CD1c-positive myeloid dendritic cell (primary cell): Measurements from ENCODE around the gene GPR78.
A peak's percentile ranks its signal among the peaks of the same experiment; 100 is the strongest.

Source experiments
- DNase-seq: peaks from one replicate; pipeline ENCODE4 v3.0.0-alpha.2; 2016; ENCODE audit errors: extremely low spot score

GPR78 gene

DNA sequence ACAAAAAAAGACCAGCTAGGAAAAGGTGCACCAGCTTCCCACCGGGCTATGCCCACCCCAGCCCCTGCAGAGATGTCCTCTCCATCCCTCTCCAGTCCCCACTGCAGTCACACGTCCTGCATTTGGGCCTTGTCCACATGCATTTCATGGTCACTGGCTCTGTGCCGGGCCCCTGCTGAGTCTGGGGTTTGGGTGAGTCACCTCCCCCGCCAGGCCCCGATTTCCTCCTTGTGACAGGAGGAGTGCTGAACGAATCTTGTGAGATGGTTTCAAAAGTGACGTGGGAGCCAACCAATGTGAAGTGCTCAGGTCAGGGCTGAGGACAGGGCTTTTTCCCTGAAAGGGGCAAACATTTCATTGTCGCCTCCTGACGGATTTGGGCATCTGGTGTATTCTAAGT is 19.5 kb downstream of the GPR78 start:
- no peak for DNase-seq

DNA sequence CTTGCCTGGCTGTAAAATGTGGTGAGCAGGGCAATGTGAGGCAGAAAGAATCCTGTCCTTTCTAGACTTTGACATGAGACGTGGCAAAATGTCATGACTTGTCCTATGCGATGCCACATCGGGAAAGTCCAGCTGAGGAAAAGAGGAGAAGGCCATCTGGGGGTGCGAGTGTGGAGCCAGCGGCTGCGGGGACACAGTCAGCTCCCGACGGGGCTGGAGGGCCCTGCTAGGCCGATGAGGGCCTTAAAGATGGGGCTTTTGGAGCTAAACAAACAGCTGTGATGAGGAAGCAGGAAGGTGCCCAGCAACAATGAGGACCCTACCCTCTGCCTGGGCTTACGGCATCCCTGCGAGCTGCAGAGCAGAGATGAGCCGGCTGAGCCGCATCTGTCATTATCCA is 20.1 kb downstream of the GPR78 start:
- no peak for DNase-seq

DNA sequence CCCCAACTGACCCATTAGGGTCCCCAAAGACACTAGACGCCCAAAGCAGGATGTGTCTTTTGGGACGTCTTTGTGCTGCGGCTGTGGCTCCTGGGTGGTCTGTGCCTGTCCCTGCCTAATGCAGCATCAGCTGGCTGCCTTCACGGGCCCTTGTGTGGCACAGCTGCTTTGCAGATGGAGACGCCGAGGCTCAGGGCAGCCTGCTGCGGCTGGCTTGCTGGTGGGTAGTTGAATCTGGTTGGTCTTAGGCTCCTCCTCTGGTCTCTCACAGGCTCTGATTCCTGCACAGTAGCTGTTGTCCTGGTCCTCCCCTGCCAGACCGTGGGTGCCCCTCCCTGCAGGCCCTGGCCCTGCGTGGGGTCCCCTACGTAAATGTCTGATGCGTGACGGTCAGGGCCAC is 20.5 kb downstream of the GPR78 start:
- no peak for DNase-seq

DNA sequence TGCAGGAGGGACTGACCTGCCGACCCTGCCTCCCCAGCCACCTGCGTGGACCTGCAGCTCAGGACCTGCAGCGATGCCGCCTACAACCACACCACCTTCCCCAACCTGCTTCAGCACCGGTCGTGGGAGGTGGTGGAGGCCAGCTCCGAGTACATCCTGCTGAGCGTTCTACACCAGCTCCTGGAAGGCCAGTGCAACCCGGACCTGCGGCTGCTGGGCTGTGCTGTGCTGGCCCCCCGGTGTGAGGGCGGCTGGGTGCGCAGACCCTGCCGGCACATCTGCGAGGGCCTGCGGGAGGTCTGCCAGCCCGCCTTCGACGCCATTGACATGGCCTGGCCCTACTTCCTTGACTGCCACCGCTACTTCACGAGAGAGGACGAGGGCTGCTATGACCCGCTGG is 20.9 kb downstream of the GPR78 start:
- DNase-seq, result no peak

DNA sequence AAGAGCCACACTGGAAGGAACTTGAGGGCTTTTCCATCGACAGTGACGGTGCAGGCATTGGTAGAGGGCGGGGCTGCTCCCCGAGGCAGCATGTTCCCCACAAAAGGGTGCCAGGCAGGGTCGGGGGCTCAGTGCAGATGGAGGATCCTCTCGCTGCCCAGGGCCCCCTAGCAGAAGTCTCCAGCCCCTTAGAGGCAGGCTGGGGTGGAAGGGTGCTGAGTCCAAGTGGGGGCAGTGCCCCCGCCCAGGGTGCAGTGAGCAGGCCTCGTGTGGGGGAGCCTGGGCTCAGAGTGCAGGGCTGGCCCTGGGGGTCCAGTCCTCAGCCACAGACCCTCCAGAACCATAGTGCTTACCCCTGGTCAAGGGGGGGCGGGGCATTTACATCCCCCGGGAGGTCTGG is 21.4 kb downstream of the GPR78 start:
- DNase-seq, result no peak

DNA sequence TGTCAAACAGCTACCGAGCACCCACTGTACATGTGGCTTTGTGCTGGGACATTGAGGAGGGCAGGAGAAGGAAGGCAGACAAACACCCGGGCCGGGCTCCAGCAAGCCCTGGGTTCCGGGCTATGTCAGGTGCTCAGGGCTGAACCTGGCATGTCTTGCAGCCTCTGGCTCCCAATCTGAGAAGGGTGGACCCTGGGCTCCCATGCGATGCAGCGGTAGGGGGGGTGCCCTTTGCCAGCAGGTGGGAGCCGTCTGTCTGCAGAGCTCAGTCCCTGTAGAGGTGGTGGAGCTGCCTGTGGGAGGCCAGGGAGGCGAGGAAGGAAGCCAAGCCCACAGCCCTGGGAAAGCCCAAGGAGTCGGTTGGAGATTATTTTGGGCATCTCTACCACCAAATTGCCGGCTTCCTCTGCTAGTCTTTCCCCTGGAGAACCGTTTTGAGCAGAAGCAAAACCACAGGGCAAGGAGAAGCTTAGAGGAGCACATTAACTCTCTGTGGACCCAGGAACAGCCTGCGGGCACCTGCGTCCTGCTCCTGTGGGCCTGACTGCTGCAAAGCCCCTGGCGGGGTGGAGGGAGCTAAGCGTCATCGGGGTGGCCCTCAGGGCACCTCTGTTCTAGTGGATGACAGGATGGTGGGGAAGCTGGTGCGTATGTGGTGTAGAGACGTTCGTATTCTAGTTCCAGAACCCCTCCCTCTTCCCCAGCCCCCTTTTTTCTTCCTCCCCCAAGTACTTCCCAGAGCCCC is 22.7 kb downstream of the GPR78 start:
- DNase-seq, result no peak

DNA sequence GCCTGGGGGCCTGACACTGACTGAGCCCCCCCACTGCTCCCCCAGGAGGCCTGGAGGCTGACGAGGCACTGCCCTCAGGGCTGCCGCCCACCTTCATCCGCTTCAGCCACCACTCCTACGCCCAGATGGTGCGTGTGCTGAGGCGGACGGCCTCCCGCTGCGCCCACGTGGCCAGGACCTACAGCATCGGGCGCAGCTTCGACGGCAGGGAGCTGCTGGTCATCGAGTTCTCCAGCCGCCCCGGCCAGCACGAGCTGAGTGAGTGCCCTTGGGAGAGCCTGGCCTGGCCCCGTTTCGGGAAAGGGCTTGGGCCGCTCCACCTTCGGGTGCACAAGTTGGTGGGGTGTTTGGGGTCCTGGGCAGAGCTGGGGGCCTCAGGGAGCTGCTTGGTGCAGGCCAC is 23.7 kb downstream of the GPR78 start:
- DNase-seq, result no peak

DNA sequence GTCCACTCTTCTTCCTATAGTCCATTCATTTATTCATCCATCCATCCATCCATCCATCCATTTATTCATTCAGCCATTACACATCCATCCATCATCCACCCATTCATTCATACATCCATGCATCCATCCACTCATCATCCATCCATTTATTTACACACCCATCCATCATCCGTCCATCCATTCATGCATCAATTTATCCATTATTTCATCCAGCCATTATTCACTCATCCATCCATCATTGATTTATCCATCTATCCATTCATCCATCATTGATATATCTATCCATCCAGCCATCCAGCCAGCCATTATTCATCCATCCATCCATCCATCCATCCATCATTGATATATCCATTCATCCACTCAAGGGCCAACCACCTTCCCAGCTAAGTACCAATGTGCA is 25.1 kb downstream of the GPR78 start:
- DNase-seq, result no peak

DNA sequence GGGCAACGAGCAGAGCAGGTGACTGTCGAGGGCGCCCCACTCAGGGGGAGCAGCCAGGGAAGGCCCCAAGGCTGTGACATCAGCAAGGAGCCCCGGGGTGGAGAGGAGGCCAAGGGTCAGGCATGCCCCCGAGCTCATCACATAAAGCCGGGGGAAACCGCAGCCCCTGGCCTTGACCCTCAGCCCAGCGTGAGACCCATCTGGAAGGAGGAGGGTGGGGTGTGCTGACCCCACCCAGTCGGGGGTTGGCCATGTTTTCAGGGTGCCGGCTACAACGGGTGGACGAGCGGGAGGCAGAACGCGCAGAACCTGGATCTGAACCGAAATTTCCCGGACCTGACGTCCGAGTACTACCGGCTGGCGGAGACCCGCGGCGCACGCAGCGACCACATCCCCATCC is 26.3 kb downstream of the GPR78 start:
- DNase-seq, result no peak

DNA sequence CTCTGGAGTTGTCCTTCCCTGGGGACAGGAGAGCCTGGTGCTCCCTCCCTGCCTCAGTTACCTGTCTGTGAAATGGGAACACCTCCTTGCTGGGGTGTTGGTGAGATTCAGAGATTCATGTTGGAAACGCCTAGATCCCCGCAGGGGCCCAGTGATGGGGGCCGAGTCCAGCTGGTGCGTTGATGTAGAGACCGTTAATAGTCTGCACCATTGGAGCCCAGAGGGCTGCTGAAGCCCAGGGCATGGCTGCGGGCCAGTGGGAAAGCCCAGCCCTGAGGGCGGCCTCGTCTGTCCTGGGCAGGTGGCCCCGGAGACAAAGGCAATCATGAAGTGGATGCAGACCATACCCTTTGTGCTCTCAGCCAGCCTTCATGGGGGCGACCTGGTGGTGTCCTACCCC is 26.8 kb downstream of the GPR78 start:
- DNase-seq, result no peak

DNA sequence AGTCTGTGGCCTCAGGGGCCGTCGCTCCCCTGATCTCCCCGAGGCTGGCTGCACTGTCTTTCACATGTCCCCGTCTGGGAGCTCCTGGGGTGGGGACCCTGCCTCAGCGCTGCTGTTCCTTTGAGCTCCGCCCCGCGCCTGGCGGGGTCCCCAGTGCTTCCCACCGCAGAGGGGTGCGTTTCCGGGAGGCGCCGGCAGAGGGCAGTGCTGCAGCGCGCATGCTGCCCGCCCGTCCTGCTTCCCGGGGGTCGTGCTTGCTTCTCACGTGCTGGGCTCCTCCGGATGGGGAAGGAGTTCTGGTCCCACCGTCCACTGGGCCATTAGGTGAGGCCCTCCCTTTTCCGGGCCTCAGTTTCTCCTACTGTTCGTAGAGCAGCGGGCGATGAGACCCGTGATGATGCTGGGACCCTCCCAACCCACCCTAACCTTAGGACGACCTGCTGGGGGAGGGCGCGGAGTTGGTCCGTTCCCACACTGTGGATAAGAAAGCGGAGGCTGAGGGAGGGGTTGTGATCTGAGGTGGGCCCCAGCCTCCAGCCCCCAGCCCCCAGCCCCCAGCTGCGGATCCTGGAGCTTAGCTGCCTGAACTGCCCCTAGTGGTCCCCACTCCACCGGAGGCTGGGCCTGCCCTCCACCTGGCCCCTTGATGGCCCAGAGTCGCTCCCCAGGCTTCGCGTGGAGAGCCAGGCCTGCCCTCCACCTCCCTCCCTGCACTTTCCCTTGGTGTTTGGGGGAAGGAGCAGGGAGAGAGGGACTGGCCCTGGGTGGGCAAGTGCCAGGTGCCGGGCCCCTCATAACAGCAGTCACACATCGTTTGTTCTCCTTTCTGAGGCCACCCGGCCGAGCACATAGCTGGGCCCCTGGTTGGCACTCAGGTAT is 27.6 kb downstream of the GPR78 start:
- DNase-seq, result peak; percentile 7

DNA sequence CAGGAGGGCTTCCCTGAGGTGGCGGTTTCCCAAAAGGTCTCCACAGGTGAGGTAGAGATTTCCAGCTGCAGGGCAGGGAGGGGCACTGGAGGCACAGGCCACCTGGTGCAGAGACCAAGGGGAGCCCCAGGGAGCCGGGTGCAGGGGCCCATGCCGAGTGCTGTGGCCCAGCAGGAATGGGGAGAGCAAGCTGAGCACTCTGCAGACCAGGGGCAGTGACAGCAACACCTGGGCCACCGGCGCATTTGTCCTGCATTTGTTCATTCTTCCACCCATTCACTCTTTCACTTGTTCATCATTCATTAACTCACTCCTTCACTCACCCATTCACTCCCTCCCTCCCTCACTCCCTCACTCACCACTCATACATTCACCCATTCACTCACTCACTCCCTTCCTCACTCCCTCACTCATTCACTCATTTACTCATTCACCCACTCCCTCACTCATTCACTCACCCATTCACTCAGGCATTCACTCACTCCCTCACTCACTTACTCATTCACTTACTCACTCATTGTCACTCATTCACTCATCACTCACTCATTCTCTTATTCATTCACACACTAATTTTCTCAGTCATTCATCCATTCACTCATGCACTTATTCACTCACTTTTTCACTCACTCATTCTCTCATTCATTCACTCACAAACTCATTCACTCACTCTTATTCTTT is 28.7 kb downstream of the GPR78 start:
- no peak for DNase-seq

DNA sequence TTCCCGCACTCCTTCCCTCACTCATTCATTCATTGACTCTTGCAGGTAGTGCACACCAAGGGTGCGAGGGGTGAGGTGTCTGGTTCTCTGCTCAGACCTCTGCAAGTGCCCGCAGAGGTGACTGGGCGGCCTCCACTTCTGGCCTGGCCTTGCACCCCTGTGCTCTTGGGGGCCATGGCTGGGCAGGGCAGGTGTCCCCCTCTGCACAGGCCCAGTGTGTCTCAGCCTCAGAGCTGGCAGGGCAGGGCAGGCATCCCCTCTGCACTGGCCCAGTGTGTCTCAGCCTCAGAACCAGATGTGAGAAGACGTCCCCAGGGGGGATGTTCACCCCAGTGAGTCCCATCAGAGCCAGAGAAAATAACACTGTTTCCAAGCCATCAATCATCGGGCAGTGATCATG is 29.2 kb downstream of the GPR78 start:
- no peak for DNase-seq

DNA sequence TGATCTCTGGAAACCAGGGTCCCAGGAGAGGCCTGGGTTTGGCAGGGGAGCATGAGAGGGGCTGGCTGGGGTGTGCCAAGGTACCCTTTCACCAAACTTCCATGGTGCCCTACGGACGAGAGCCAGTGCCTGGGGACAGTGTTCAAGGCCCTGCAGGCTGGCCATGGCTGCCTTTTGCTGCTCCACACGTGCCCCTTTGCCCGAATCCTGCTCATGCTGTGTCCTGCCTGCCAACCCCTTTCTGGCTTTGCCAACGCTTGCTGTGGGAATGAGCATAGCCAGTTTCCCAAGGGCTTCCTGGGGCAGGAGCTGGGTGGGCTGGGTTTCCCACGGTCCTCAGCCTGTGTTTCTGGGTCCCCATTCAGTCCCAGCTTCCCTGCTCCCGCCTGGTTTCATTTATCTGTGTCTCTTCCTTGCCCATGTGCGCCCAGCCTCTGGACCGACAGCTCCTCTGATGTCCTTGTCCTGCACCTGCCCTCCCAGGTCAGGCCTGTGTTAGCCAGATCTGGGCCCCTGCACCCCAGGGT is 29.7 kb downstream of the GPR78 start:
- no peak for DNase-seq

DNA sequence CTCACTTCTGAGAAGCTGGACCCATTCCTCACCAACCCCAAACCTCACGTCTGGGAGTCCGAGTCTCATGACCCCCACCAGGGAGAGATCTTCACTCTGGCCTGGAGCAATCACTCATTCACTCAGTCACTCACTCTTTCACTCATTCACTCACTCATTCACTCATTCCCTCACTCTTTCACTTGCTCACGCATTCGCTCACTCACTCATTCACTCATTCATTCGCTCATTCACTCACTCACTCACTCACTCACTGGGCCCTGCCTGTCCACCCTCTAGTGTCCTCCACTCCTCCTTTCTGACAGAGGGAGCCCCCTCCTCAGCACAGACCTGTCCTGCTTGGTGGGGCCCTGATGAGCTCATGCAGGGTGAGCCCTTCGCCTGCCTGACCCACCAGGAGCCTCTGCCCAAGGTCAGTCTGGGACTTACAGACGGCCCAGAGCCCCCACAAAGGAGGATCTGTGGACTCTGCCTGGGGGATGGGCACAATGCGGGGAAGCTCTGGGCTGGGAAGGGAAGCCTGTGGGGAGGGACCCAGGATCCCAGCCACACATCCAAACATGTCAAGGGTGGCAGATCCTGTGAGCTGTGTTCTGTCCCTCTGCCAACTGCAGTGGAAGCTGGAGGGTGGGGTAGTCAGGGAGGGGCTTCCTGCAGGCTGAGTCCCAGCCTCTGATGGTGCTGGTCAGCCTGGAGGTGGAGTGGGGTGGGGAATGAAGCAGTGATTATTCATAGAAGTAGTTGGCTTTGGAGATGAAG is 30.8 kb downstream of the GPR78 start:
- no peak for DNase-seq

DNA sequence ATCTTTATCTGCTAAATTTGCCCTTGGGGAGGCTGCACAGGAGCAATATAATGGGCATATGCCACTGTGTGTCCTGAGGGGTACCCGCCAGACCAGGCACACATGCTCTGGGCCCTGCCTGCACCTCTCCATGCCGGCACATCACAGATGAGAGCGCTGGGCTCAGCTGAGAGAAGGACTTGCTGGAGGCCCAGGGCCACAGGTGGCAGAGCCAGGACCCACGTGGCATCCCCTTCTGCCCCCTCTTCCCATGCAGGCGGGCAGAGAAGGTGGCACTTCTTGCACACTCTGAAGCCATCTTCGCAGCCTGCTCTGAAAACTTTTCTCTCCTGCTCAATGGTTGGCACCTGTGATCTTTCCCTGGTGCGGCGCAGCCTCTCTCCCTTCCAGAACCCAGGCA is 32.5 kb downstream of the GPR78 start:
- DNase-seq, result no peak

DNA sequence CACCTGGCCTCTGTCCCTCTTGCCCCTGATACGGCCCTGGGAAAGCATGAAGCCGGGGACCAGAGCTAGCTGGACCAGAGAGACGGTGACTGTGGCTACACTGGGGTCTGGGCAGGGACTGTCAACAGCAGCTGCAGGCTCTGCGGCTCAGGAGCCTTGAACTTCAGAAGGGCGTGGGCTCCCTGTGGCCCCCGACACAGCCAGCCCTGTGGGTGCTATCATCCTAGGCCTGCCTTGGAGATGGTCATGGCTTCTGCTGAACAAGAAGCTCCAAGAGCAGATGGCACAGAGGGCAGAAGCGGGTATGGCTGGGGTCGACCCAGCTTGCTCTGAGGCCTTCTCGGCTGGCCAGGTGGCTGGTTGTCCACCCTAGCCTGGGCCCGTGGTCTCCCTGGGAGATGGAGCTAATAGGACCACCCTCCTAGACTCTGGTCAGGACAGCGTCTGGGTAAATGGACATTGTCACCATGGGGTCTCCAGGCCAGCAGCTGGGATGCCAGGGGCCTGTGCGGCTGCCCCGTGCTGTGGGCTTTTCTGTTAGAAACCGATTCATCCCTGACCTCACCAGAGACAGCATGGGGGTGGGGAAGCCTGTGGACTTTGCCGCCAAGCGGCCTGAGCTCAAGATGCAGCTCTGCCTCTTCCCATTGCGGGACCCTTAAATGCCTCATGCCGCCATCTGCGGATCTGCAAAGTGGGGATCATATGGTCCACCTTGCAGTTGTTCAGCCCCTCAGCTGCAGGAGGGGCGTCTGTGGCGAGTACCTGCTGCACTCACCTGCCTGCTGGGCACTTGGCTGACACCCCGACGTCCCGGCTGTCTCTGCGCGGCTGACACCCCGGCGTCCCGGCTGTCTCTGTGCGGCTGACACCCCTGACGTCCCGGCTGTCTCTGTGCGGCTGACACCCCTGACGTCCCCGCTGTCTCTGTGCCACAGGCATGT is 33.5 kb downstream of the GPR78 start:
- DNase-seq, result no peak

DNA sequence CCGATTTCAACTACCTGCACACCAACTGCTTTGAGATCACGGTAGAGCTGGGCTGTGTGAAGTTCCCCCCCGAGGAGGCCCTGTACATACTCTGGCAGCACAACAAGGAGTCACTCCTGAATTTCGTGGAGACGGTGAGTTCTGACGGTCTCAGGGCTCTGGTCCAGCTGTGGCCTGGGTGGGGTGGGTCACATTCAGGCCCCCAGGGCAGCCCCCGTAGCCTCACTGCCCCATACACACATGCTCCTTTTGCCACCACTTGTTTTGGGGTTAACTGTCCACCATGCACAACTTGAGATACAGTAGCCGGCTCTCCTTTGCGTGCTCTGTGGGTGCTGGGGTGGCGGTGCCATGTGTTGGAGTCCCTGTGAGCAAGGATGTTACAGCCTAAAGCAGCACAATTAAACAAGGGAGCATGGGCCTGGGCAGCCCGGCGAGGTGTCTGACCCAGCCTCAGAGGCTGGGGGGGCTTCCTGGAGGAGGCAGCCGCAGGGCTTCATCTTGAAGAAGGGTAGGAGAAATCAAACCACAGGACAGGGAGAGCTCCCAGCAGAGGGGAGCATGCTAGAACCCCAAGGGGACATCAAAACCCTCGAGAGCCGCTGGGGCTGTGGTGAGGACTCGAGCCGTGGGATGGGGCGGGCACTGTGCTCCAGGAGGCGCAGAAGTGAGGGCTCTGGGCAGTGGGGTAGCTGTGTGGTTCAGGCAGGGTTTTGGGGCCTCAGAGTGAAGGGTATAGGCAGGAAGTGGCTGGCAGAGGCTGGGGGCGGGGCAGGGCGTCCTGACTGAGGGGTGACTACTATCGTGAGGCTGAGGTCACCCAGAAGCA is 34.4 kb downstream of the GPR78 start:
- no peak for DNase-seq

DNA sequence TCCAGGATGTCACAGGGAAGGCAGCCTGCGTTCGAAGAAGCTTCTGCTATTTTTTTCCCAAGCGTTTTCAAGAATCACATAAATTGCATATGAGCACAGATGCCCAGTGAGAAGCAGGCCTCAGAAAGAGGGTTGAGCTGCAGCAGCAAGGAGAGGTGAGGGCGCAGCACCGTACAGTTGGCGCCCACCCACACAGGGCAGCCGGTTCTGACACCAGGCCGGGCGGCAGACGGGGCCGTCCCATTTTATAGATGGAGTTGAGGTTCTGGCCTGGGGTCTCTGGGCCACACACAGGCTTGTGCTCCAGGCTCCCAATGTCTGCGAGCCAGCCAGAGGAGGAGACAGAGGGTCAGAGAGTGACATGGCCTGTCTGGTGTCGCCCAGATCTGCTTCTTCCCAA is 35.2 kb downstream of the GPR78 start:
- no peak for DNase-seq
